Renal cortex interstitium (tissue), 11 donors: ENCODE results near the gene UCK2. TPM values are rescaled to one million over a fixed set of nuclear protein-coding genes. Genes with fewer than 3 reads are reported as not detected.

Experiments used
- DNase-seq, 11 donors: peaks; one replicate each; pipeline ENCODE4 v3.0.0-alpha.2; 2013; ENCODE audit warnings: low read depth in 9 of 11, low spot score in 4 of 11; ENCODE audit errors: extremely low read depth in 1 of 11
- polyA plus RNA-seq, 3 donors: library from polyadenylated mRNA; unstranded; fragments of 120-200 nt; gene quantifications; one replicate each; pipeline ENCODE4 v1.2.1, GENCODE V29; 2013; ENCODE audit not compliant: insufficient read length in 3 of 3

Gene UCK2
- polyA plus RNA-seq, 3 donors = 21.1 to 24.7 (median 24.1) TPM

DNA sequence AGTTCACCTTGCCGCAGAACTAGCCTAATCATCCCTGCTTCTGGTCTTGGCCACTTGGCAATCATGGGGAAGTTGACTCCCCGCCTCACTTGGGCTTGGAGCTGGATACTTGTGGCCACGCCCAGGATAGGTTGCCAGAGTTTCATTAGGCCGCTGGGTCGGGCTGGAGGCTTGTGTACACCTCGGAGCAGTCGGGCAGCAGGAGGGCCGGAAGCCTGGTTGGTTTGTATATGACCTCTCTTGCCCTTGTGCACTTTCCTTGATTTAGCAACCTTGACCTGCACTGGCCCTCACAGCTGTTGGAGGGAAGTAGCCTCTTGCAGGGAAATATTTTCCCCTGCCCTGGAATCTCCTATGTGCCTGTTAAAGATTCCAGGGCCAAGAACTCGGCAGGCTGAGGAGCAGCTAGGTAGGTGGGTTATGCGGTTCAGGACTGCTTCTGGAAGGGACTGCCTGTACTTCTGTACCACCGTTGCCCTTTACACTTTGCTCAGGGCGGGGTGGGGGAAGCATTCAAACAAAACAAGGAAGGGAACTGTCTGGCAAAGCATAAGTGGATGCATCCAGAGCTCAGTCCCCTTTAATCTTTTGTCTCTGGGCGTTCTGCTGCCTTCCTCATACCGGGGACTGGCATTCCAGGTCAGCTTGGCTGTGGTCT lies 83.5 kb downstream of the UCK2 start:
- DNase-seq = no peak

DNA sequence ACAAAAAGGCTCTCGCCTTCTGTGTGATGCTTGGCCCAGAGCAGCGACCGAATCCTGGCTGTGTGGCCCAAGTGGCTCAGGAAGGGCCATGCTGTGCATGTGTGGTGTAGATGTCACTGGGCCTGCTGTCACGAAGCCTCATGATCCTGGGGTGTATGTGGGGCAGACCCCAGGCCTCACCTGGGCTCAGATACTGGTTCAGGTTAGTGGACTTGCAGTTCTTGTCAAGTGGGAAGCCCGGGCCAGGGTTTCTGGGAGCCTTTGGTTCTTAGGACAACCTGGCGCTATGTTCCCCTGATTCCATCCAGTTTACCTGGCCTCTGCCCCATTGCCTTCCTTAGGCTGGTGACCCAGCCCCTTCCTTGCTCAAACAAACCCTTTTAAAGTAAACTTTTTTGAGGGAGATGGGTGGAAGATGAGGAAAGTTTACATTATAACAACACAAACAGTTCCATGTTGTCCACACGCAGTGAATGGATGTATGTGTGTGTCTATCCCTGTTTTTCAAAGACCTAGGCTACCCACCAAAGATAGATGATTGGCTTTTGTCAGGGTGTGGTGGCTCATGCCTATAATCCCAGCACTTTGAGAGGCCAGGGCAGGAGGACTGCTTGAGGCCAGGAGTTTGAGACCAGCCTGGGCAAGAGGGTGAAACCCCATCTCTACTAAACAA lies 84.3 kb downstream of the UCK2 start:
- no peak for DNase-seq

DNA sequence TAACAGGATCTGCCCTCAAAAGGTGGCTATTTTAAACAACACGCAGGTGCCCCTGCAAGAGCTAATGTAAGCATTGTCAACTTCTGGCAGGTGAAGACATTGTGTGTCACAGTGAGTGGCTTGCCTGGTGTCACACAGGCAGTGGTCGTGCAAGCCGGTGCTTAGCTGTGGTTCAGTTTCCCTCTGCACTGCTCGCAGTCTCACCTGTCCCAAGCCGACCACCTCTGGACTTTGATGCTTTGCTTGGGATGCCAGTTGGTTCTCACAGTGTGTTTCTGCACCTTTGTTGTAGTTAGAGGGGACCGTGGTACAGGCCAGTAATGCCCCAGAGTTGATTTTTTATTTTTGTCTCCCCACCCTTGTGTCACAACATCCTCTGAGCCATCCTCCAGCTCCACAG lies 85.2 kb downstream of the UCK2 start:
- DNase-seq = no peak

DNA sequence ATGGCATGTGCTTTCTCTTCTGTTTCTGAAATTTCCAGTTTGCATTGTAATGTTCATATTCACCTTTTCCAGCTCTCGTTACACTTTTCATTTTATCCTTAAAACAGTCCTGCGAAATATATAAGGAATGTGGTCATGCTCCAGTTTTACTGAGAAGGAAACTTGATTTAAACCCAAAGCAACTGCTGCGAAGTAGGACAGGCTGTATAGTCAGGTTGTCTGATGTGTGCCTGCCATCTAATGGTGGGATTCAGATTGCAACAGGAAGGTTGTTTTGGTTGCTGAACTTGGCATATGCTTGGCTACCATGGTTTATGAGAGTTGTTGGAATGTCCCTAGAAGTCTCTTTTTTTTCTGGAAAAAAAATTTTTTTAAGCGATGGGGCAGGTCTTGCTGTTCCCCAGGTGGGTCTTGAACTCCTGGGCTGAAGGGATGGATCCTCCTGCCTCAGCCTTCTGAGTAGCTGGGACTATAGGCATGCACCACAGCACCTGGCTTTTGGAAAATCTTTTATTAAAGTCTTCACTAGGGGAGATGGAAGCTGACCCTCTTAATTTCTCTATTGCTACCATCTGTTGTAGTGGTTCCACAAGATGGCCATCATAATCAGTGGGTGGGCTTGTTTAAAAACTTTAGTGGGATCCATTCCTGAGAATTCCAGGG lies 86.9 kb downstream of the UCK2 start:
- DNase-seq = peak in 10 of 11 donors; percentile 49 to 76 (median 70)

DNA sequence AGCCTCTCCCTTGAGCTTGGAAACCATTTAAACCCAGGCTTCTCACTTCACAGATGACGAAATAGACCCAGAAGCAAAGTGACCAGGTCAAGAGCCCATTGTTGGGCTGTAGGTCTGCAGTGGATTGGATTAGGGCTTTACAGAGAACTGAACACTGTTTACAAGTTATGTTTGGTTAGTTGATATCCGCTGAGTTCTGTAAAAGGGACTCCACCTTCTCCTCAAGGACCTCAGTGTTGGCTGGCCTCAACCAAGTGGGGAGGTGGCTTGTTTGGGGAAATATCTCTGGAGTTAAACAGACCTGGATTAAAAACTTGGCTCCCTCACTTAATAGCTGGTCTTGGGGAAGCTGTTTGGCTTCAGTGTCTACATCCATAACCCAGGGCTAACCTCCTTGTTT lies 88.1 kb downstream of the UCK2 start:
- no peak for DNase-seq

DNA sequence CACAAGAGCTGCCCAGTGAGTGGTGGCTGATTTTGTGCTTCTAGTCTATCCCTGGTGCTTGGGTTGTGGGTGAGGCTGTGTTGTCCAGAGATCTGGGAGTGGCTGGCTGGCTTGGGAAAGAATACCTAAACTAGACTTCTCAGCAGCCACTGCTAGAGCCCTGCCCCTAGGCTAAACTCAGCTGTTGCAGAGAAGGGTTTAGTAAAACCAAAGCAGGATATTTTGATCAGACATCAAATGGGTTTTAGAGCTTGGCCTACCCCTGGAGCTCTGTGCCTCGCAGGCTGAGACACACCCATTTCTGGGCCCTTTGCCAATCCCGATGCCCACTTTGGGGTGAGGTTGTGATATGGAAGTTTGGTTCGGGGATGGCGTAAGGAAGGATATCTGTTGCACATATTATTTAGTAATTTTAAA lies 88.5 kb downstream of the UCK2 start:
- no peak for DNase-seq

DNA sequence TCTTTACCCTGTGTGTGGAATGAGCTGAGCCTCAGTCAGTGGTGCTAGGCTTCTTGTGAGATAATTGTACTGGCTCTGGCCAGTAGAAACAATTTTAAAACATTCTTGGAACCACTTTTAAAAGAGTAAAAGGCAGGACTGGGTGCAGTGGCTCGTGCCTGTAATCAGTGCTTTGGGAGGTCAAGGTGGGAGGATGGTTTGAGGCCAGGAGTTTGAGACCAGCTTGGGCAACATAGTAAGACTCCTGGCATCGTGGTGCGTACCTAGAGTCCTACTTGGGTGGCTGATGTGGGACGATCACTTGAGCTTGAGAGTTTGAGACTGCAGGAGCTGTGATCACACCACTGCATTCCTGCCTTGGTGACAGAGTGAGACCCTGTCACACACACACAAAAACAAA lies 89.8 kb downstream of the UCK2 start:
- no peak for DNase-seq

DNA sequence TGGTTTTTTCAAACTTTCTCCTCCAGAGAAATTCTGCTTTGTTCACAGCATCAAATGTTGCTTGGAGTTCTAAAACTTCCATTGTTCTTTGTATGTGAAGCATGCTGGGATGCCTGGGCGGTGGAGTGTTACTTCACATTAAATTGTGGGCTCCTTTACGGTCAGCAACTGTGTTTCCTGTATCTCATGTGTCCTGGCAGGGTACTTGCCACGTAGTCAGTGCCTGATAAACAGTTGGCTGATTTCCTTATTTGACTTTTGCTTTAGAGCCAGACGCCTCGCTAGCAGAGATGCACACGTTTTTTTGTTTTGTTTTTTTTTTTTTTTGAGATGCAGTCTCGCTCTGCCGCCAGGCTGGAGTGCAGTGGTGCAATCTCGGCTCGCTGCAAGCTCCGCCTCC lies 96.7 kb downstream of the UCK2 start:
- no peak for DNase-seq

DNA sequence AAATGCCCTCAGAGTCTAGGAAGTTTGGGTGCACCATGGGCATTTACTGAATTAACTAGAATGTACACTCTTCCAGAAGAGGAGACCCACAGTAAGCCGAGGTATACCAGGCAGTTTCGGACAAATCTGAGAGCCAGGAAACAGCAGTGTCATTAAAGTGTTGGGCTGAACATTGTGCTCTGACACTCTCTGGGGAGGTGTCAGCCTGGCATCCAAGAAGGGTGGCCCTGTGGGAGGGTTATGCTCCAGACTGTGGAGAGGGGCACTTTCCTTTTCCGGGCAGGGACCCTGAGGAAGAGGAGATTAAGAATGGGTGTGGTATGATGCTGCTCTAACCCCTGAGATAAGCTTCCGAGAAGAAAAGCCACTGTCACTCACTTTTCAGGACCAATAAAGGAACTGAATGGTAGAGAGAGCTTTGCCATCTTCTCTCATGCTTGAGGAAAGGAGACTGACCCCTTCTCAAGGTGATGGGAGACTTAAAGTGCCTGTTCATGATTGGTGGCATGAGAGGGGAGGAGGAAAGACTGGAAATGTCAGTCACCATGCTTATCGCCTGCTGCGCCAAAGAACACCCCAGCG lies 98.2 kb downstream of the UCK2 start:
- no peak for DNase-seq

DNA sequence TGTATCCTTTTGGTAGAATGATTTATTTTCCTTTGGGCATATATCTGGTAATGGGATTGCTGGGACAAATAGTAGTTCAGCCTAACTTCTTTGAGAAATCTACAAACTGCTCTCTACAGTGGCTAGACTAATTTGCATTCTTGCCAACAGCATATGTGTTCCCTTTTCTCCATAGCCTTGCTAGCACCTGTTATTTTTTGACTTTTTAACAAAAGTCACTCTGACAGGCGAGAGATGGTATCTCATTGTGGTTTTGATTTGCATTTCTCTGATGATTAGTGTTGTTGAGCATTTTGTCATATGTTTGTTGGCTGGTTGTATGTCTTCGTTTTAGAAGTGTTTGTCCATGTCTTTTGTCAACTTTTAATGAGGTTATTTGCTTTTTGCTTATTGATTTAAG lies 99.8 kb downstream of the UCK2 start:
- no peak for DNase-seq

DNA sequence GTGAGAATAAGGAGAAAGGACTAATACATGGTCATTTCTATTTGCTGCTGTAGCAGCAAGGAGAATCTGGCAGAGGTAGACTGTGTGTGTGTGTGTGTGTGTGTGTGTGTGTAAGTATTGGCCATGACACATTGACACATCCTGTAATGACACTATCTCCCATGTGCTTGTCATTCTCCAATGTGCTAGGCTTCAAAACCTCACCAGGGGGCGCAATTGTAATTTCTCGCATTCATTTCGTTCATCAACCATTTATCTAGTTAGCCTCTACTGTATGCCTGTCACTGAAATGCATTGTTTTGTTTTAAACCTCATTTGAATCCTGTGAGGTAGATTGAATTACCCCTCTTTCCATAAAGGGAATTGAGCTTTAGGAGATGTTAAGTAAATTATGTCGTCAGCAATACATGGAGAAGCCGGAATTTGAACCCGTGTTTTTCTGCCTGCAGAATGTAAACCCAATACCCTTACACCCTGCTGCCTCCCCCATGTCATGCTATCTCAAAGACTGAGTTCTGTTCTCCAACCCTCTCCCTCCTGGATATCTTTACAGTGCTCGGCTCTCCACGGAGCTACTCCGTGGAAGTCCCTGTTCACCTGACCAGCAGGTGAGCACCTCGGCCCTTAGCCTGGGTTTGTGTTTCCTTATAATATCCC lies 100.8 kb downstream of the UCK2 start:
- DNase-seq = peak in 5 of 11 donors; percentile 17 to 46 (median 33)

DNA sequence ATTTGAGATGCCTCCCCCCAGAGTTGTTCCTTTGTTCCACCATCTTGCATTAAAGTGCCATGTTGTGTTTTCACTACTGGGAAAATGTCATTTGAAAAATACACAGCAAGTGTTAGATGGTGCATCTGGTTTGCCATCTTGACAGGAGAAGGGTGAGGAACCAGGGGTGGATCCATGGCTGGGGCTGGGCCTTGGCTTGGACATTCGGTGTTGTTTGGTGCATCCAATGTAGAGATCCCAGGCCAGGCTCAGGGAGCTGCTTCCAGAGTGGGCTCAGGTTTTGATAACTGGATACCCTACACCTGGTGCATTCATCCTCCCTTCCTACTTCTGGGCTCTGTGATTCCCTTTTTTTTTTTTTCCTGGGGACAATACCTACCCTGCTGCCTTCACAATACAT lies 103.5 kb downstream of the UCK2 start:
- no peak for DNase-seq

DNA sequence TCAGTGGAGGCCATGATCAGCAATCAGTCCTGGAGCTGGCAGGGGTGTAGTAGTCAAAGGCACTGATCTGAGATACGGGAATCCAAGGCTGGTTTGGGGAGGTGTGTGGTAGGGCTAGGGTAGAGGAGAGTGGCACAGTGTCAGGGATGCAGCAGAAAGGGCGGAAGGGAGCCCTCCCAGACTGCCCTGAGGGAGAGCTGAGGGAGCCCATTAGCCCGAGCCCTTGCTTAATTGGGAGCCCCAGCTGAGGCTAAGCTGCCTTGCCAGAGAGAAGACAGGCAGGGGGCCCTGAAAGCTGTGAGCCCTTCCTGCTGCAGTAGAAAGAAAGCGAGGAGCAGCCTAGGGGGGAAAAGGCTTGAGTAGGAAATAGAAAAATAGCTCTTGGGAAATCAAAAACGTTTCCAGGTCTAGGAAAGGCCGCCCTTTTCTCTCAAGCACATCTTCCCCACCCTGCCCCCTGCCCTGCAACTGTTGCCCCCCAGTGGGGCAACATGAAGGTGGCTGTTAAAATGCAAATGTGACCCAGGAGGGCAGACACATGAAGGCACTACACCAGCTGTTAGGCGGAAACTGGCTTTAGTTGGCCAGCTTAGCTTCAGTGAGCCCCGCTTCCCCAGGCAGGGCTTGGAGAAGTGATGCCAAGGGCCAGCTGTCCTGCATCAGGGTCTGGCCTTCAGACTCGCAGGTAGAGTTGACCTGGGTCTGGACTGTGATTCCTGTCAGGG lies 106.2 kb downstream of the UCK2 start:
- DNase-seq = no peak

DNA sequence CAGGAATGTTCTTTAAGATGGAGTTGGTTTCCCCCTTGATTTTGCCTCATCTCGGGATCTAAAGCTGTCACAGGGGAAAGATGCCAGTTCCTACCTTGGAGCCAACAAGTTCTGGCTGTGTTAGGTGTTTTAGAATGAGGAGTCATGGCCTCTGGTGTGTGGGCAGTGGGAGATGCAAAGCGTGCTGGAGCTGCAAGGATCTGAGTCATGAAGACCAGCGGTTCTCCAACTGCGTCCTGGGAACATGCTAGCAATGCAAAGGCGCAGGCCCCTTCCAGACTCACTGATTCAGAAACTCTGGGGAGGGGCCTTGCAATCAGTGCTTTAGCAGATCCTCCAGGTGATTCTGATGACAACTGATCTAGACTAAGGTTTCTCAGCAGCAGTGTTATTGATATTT lies 109.1 kb downstream of the UCK2 start:
- no peak for DNase-seq

DNA sequence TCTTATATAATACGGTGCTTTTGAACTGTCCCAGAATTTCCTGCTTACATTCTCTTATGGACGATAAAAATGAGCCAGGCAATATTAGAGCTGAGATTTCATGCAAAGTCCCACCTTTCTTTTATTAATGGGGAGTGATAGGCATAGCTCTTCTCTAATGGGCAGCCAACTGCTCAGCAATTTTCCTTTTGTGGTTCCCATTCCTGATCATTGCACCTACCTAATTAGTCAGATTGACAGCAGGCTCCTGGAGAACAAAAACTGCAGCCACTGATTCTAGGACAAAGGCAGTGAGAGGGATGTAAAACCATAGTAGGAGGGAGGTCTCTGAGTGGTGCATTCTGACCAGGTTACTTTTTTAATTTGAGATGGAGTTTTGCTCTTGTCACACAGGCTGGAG lies 110.4 kb downstream of the UCK2 start:
- DNase-seq = no peak

DNA sequence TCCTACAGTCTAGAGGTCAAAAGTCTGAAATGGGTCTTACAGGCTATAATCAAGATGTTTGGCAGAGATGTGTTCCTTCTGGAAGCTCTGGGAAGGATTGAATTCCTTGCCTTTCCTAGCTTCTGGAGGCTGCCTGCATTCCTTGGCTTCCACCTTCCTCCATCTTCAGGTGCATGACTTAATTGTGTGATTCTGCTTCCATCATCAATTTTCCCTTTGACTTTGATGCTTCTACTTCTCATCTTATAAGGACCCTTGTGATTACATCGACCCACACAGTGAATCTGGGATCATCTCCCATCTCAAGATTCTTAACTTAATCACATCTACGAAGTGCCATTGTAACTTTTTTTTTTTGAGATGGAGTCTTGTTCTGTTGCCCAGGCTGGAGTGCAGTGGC lies 111.4 kb downstream of the UCK2 start:
- DNase-seq = no peak

DNA sequence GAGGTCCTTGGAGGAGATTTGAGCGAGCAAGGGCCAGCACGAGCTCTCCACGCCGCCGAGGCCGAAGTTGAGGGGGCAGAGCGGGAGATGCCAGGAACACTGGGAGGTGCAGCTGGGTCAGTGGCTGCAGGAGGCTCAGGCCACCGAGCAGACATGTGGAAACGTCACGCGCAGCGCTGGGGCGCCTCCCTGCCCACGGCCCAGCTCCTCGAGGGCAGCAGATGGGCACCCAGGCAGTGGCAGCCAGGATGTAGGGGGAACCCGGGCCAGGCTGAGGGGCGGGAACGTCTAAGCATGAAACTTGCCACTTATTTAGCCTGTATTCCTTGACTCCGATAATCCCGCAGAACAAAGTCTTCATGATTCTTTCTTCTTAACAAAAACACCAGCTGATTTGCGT lies 114.1 kb downstream of the UCK2 start:
- no peak for DNase-seq

DNA sequence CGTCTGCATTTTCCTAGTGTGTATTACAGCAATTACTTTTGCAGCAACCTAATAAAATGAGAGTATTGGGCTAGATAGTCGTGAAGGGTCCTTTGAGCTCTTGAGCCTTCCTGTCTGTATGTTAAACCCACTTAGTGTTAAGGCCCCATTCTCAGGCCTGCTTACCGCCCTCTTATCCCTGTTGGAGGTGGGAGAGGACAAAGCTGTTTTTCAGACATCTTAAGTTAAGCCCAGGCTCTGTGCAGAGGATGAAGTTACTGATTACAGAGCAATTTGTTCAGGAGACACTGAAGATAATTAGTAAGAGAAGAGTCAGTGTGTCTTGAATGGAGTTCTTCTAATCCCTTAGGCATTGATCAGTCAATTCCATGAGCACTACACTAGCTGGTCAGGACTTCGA lies 114.6 kb downstream of the UCK2 start:
- DNase-seq = no peak

DNA sequence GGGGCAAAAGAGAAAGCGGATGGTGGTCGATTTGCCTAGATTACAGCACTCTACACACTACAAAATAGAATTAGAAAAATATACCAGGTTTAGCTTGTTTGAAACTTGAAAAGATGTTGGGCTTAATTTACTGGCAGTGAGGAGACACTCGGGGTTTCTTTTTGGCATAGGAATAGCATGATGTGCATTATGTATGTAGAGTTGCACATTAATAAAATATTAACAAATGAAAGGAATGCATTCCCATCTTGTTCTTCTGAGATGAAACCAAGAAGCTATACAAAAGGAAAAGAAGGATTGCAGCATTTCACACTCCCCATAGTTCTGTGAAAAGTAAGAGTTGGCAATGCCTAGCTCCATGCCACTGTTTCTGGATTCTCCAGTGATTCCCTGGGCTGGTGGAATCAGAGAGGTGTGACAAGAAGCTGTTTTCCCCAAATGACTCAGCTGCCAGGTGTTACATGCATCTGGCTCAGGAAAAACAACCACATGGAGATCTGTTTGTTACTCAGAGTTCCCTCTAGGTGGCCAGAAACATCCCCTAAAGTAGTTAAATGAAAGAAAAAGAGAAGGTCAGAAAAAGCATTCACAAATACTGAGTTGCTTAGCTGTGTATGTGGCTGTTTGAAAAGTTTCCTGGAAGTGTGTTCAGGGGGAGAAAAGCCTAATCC lies 115.6 kb downstream of the UCK2 start:
- DNase-seq = no peak
